Measurements from ENCODE around the gene ST6GALNAC1.

DNA sequence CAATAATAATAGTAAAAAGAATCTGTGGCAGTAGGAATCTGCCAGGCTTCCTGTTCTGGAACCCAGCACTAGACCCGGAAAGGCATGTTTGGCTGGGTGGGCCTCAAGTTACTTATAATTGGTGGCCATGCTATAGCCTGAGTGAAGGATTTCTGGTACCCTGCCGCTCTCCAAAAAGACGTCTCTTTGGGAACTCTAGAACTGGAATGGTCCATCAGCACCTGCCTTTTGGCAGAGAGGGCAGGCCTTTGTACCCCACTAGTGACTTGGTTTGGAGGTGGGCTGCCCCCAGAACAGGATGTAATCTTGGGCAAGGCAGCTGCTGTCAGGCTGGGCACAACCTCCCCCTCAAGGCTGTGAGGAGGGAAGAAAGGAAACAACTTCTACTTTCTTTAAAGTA lies 29.3 kb upstream of the ST6GALNAC1 start:
- TF ChIP-seq, protein P1, sequence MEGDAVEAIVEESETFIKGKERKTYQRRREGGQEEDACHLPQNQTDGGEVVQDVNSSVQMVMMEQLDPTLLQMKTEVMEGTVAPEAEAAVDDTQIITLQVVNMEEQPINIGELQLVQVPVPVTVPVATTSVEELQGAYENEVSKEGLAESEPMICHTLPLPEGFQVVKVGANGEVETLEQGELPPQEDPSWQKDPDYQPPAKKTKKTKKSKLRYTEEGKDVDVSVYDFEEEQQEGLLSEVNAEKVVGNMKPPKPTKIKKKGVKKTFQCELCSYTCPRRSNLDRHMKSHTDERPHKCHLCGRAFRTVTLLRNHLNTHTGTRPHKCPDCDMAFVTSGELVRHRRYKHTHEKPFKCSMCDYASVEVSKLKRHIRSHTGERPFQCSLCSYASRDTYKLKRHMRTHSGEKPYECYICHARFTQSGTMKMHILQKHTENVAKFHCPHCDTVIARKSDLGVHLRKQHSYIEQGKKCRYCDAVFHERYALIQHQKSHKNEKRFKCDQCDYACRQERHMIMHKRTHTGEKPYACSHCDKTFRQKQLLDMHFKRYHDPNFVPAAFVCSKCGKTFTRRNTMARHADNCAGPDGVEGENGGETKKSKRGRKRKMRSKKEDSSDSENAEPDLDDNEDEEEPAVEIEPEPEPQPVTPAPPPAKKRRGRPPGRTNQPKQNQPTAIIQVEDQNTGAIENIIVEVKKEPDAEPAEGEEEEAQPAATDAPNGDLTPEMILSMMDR (conservative IDR thresholded peaks at IDR 0.05; ENCODE audit: low read depth, low read length): no peak
- no peak for TF ChIP-seq EZH2 (IDR thresholded peaks at IDR 0.05; ENCODE audit: borderline replicate concordance, low read depth, low read length, poor library complexity, severe bottlenecking)

All from A673 (cell line).